GM23248 (cell line): ENCODE data around the gene LRRC18.

Experiments
- EZH2 ChIP-seq: fragments of 200-600 bp; sonication (generic); IDR thresholded peaks from 2 replicates; pipeline ENCODE4 v1.6.1; 2018; ENCODE audit warnings: antibody characterized with exemption, mild to moderate bottlenecking; ENCODE audit not compliant: insufficient read depth, poor library complexity, severe bottlenecking
- EZH2phosphoT487 ChIP-seq: fragments of 200-600 bp; sonication (generic); IDR thresholded peaks from 2 replicates; pipeline ENCODE4 v1.6.1; 2018; ENCODE audit warnings: antibody characterized with exemption, moderate library complexity, mild to moderate bottlenecking, low read depth; ENCODE audit not compliant: insufficient read depth

DNA sequence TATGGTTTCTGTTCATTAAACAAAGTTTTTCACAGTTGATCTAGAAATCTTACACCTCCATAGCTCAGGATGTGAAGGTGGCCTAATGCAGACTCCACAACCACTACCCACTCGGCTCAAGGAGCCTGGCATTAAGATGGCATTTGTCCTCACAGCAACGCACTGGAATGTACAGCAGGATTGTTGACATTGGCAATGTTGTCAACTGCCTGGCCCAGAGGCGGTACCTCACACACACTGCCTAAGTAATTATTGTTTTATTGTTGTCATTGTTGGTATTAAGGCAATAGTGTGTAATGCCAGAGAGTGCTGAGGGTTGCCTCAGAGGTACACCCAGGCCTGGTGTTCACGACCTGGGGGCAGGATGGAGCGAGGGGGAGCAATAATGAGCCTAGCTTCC, 38.3 kb downstream of the LRRC18 start:
- TF ChIP-seq EZH2 (no peak), EZH2phosphoT487 (no peak)
